HEK293 (cell line): ENCODE measurements around the gene ABCA12.

ENCODE experiments used
- CTCF ChIP-seq: fragments of 450-650 bp; formaldehyde crosslinking; IDR thresholded peaks from 2 replicates; pipeline ENCODE4 v1.5.1; 2016; ENCODE audit warnings: missing biosample characterization, missing genetic modification characterization
- PRDM10 ChIP-seq: fragments of 450-650 bp; formaldehyde crosslinking; IDR thresholded peaks from 2 replicates; pipeline ENCODE4 v1.5.1; 2016; ENCODE audit warnings: missing biosample characterization, missing genetic modification characterization
- YY1 ChIP-seq: fragments of 450-650 bp; formaldehyde crosslinking; IDR thresholded peaks from 2 replicates; pipeline ENCODE4 v1.5.1; 2018; ENCODE audit warnings: missing biosample characterization, missing genetic modification characterization
- ZFP3 ChIP-seq: fragments of 450-650 bp; formaldehyde crosslinking; IDR thresholded peaks from 2 replicates; pipeline ENCODE4 v1.5.1; 2016; ENCODE audit warnings: low read depth, missing biosample characterization, missing genetic modification characterization
- ZNF133 ChIP-seq: fragments of 450-650 bp; formaldehyde crosslinking; IDR thresholded peaks from 2 replicates; pipeline ENCODE4 v1.5.1; 2016; ENCODE audit warnings: missing biosample characterization, missing genetic modification characterization
- ZNF138 ChIP-seq: fragments of 450-650 bp; formaldehyde crosslinking; IDR thresholded peaks from 2 replicates; pipeline ENCODE4 v1.5.1; 2016; ENCODE audit warnings: missing biosample characterization, missing genetic modification characterization, borderline replicate concordance
- ZNF157 ChIP-seq: fragments of 450-650 bp; formaldehyde crosslinking; IDR thresholded peaks from 2 replicates; pipeline ENCODE4 v1.5.1; 2016; ENCODE audit warnings: missing biosample characterization, missing genetic modification characterization
- ZNF221 ChIP-seq: fragments of 450-650 bp; formaldehyde crosslinking; IDR thresholded peaks from 2 replicates; pipeline ENCODE4 v1.5.1; 2017; ENCODE audit warnings: missing biosample characterization, missing genetic modification characterization, borderline replicate concordance
- ZNF274 ChIP-seq, 2 experiments: fragments of 200-500 bp in 1 of 2; fragments of 450-650 bp in 1 of 2; sonication (Bioruptor generic) in 1 of 2; formaldehyde crosslinking in 1 of 2; IDR thresholded peaks; 2 replicates each; pipeline versions ENCODE4 v1.5.1 to v1.6.1; 2014 to 2016; ENCODE audit warnings: borderline replicate concordance in 1 of 2, inconsistent platforms in 1 of 2, low read length in 1 of 2, missing biosample characterization in 1 of 2, missing genetic modification characterization in 1 of 2
- ZNF658 ChIP-seq: fragments of 450-650 bp; formaldehyde crosslinking; IDR thresholded peaks from 2 replicates; pipeline ENCODE4; 2016; ENCODE audit warnings: missing biosample characterization, missing genetic modification characterization
- ZSCAN16 ChIP-seq: fragments of 450-650 bp; formaldehyde crosslinking; IDR thresholded peaks from 2 replicates; pipeline ENCODE4 v1.5.1; 2016; ENCODE audit warnings: missing biosample characterization, missing genetic modification characterization

GRCh38 chr2:215149894-215150293, 11.5 kb upstream of the ABCA12 start:
- TF ChIP-seq ZNF138 (tag by site-specific recombination) (no peak), ZNF133 (tag by site-specific recombination) (no peak), ZNF658 (no peak), ZNF221 (tag by site-specific recombination) (no peak), CTCF (tag by site-specific recombination) (no peak), PRDM10 (tag by site-specific recombination) (no peak), ZFP3 (tag by site-specific recombination) (no peak), ZNF274 (IDR thresholded peaks at IDR 0.05; ENCODE audit: low read length) (no peak), ZNF274 (tag by site-specific recombination; IDR thresholded peaks at IDR 0.05; ENCODE audit: borderline replicate concordance) (no peak), YY1 (tag by site-specific recombination) (no peak), ZNF157 (no peak), ZSCAN16 (tag by site-specific recombination) (no peak)
